NCI-H2196 (cell line): Measurements from ENCODE around the gene FAM81A.

Experiments
- DNase-seq: peaks from one replicate; lab custom pipeline; 2025; ENCODE audit not compliant: unreplicated experiment; lab: John Stamatoyannopoulos, UW

Gene FAM81A

GRCh38 chr15:59539799-59540198 is 101.8 kb downstream of the FAM81A start:
- no peak for DNase-seq

GRCh38 chr15:59540654-59541053 is 102.7 kb downstream of the FAM81A start:
- DNase-seq = no peak

GRCh38 chr15:59541750-59542149 is 103.8 kb downstream of the FAM81A start:
- DNase-seq = no peak

- no peak for DNase-seq
Measured at GRCh38 chr15:59543721-59544547, 105.9 kb downstream of the FAM81A start.

- DNase-seq = no peak
Measured at GRCh38 chr15:59545573-59545972, 107.6 kb downstream of the FAM81A start.

- DNase-seq = no peak
Measured at GRCh38 chr15:59548501-59549226, 110.7 kb downstream of the FAM81A start.

- DNase-seq = no peak
Measured at GRCh38 chr15:59549301-59550185, 111.6 kb downstream of the FAM81A start.

GRCh38 chr15:59550530-59550929 is 112.5 kb downstream of the FAM81A start:
- DNase-seq = no peak

- DNase-seq = no peak
Measured at GRCh38 chr15:59550956-59551355, 113.0 kb downstream of the FAM81A start.

- DNase-seq = peak; percentile 48
Measured at GRCh38 chr15:59553879-59554735, 116.1 kb downstream of the FAM81A start.

GRCh38 chr15:59555696-59556095 is 117.7 kb downstream of the FAM81A start:
- DNase-seq = no peak

GRCh38 chr15:59556380-59556779 is 118.4 kb downstream of the FAM81A start:
- no peak for DNase-seq

GRCh38 chr15:59557581-59557980 is 119.6 kb downstream of the FAM81A start:
- no peak for DNase-seq

- no peak for DNase-seq
Measured at GRCh38 chr15:59558851-59559250, 120.9 kb downstream of the FAM81A start.

- DNase-seq = no peak
Measured at GRCh38 chr15:59561547-59561946, 123.6 kb downstream of the FAM81A start.

- DNase-seq = no peak
Measured at GRCh38 chr15:59562448-59563186, 124.6 kb downstream of the FAM81A start.

GRCh38 chr15:59565299-59565698 is 127.3 kb downstream of the FAM81A start:
- no peak for DNase-seq

- no peak for DNase-seq
Measured at GRCh38 chr15:59567324-59567723, 129.3 kb downstream of the FAM81A start.

- no peak for DNase-seq
Measured at GRCh38 chr15:59569477-59569876, 131.5 kb downstream of the FAM81A start.

- DNase-seq = no peak
Measured at GRCh38 chr15:59570315-59570714, 132.3 kb downstream of the FAM81A start.
